Measurements from ENCODE around the gene MYO5B. TPM values are rescaled to one million over a fixed set of nuclear protein-coding genes. Genes with fewer than 3 reads are reported as not detected.
"Not testable (repeated sequence)": the region's sequence is repeated elsewhere in the genome, so short reads cannot be mapped to it uniquely, and the experiment has no call there.

MYO5B gene
- polyA plus RNA-seq, 2 of the 4 experiments (the other 2 are of a cell fraction), result 6.4 to 18.4 TPM

GRCh38 chr18:49784427-49785185 is 410.3 kb downstream of the MYO5B start:
- H3K4me1 ChIP-seq, result peaks cover 9% of the 10 kb centered on the region; the same call in 2 of the 3 replicates
- WGBS (ENCODE audit: missing lambda C conversion rate), result 85% methylated on average over 1 of the region's 1 CpG
- TF ChIP-seq CTCF (IDR thresholded peaks at IDR 0.05), result peak; percentile 26; the same call in 2 of the 3 replicates
- no peak for TF ChIP-seq HOXB5 (CRISPR knock-in tag; IDR thresholded peaks at IDR 0.05)
- TF ChIP-seq RAD21 (conservative IDR thresholded peaks at IDR 0.05 in 1 of 2, IDR thresholded peaks at IDR 0.05 in 1 of 2), result peak in 1 of 2 experiments; percentile 33; a peak in 1 of 5 replicates
- no peak overlapping the region for H3K4me2 ChIP-seq
- no peak overlapping the region for H3K4me3 ChIP-seq
- ChIA-PET POLR2A (no interaction called here), CTCF (interaction anchor here (0.6 to 2.3 kb wide), 11 partner anchors 12 to 274 kb away, joined by 3 to 9 read pairs (median 3); no protein-coding TSS in a partner anchor)
- ATAC-seq (no peak), FAIRE-seq (no peak), DNase-seq (ENCODE audit: low read depth in 1 of 2, low spot score in 1 of 2) (no peak)
- no peaks in the 10 kb centered on the region for H3K9me3 ChIP-seq
- no peak overlapping the region for H3K27ac ChIP-seq

- H3K4me2 ChIP-seq; H3K4me1 ChIP-seq; H3K4me3 ChIP-seq; H3K27ac ChIP-seq; ATAC-seq; FAIRE-seq; POLR2A ChIA-PET; H3K9me3 ChIP-seq; DNase-seq (ENCODE audit: low read depth in 1 of 2, low spot score in 1 of 2): not testable (repeated sequence)
- CTCF ChIA-PET, result interaction anchor here (0.9 to 2.3 kb wide), 5 partner anchors 17 to 273 kb away, joined by 3 to 9 read pairs (median 7); no protein-coding TSS in a partner anchor
- 94% methylated on average over 3 of the region's 3 CpGs for WGBS (ENCODE audit: missing lambda C conversion rate)
Measured at GRCh38 chr18:49783631-49784030, 411.3 kb downstream of the MYO5B start.

GRCh38 chr18:49778826-49779465 is 416.0 kb downstream of the MYO5B start:
- Histone ChIP-seq H3K27ac (no peak overlapping the region), H3K4me1 (no peaks in the 10 kb centered on the region), H3K9me3 (no peaks in the 10 kb centered on the region), H3K4me2 (no peak overlapping the region), H3K4me3 (no peak overlapping the region)
- TF ChIP-seq CHD4 (IDR thresholded peaks at IDR 0.05; ENCODE audit: borderline replicate concordance) (no peak), EP300 (IDR thresholded peaks at IDR 0.05) (no peak), E2F6 (IDR thresholded peaks at IDR 0.05; ENCODE audit: borderline replicate concordance, low read depth) (no peak), ZFP36 (IDR thresholded peaks at IDR 0.05; ENCODE audit: borderline replicate concordance, partially characterized antibody) (no peak), RFX5 (IDR thresholded peaks at IDR 0.05) (no peak), POLR2AphosphoS2 (conservative IDR thresholded peaks at IDR 0.05; ENCODE audit: low read length) (no peak), FOSL2 (IDR thresholded peaks at IDR 0.05) (no peak), FOSL2 (CRISPR knock-in tag; IDR thresholded peaks at IDR 0.05) (no peak), CBX8 (IDR thresholded peaks at IDR 0.05) (no peak), PBX3 (IDR thresholded peaks at IDR 0.05) (no peak), KDM5A (IDR thresholded peaks at IDR 0.05) (no peak), RARB (CRISPR knock-in tag; IDR thresholded peaks at IDR 0.05) (no peak), HOXA7 (CRISPR knock-in tag; IDR thresholded peaks at IDR 0.05) (no peak), ELK1 (IDR thresholded peaks at IDR 0.05; ENCODE audit: low read depth, low read length) (no peak), RCOR1 (IDR thresholded peaks at IDR 0.05; ENCODE audit: low read depth, low read length) (no peak), TFCP2L1 (CRISPR knock-in tag; IDR thresholded peaks at IDR 0.05) (no peak), JUN (IDR thresholded peaks at IDR 0.05) (no peak), HES2 (IDR thresholded peaks at IDR 0.05) (no peak), NFE2L2 (conservative IDR thresholded peaks at IDR 0.05; ENCODE audit: low read length) (no peak)
- no peak for ATAC-seq
- DNase-seq (ENCODE audit: low read depth in 1 of 2, low spot score in 1 of 2), result no peak
- WGBS (ENCODE audit: missing lambda C conversion rate), result 85% methylated on average over 7 of the region's 8 CpGs
- no peak for FAIRE-seq
- ChIA-PET POLR2A (no interaction called here), CTCF (interaction anchor here (1.1 to 1.5 kb wide), 2 partner anchors 10 to 268 kb away, joined by 3 to 4 read pairs; no protein-coding TSS in a partner anchor)

Measured in A549 (cell line).